Anterior cingulate cortex (tissue), 58 donors: ENCODE data around the gene EPHA4.
A peak's percentile ranks its signal among the peaks of the same experiment; 100 is the strongest.

Source experiments
- DNase-seq, 58 donors: peaks; one replicate each; lab custom pipeline; 2025; lab: John Stamatoyannopoulos, UW

EPHA4 gene

GRCh38 chr2:221482666-221483455 lies 89.2 kb downstream of the EPHA4 start:
- DNase-seq, result peak in 2 of 58 donors; percentile 12 to 13

DNA sequence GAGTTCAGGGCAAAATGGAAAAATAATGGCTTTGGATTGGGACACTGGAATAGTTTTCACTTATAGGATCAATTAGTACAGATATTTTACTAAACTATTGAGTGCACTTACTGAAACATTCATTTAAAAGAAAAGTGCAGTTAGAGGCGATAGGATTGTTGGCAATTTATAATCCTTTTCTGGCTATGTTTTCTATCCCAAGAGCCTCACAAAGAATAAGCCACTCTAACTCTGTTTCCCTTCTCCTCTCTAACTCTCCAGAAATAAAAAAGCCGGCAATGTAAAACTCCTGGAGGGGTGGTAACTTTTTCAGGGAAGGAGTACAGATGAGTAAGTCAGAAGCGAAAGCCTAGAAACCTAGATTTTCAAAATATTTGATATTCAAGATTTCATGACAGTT lies 91.3 kb downstream of the EPHA4 start:
- DNase-seq, result no peak

DNA sequence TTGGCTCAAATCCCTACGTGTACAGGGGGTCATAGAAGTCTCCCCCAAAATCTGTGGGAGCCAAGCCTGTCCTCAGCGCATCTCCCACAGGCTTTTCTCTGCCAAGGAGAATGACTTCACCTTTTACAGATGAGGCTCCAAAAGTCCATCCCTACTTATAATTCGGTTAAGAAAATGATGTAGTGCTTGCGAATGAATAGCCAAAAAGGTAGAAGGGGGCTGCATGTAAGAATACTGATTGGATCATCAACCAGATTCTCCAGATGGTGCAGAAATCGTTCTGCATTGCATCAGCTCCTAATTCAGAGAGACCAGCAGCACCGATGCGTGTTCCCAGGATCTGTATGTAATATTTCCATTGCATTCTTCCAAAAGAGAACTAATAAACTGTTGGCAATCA lies 91.9 kb downstream of the EPHA4 start:
- DNase-seq, result no peak

GRCh38 chr2:221478485-221478863 lies 93.6 kb downstream of the EPHA4 start:
- DNase-seq, result peak in 2 of 58 donors; percentile 26

DNA sequence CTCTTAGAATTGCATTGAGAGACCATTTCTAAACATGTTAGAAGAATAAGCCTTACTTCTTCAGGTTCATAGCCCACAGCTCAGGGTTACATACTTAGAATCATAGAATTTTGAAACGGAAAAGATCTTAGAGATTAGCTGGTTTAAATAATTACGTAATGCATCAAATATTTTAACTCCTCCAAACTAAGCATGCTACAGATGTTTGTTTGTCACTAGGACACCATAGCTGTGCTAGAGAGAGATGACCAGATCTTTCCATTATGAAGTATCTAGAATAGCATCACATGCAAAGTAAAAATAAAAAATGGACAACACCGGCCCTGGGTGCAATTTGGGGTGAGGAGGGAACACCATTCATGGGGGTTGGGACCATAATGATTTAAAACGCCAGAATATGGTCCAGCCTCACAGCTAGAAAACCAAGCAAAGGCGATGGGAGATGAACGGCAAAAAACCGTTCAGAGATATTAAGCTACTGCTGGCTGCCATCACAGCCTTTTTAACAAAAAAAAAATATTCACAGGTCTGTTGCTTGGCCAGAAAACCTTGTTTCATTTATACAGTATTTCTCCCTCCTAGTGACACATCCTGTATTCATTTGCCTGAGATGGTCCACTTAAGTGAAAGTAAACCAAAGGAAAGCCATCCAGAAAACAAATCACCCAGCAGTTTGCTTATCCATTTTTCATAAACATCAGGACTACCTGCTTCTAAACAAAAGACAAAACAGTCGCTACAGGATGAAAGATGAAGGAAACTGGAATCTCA lies 94.2 kb downstream of the EPHA4 start:
- no peak for DNase-seq

GRCh38 chr2:221476195-221476594 lies 95.9 kb downstream of the EPHA4 start:
- no peak for DNase-seq

DNA sequence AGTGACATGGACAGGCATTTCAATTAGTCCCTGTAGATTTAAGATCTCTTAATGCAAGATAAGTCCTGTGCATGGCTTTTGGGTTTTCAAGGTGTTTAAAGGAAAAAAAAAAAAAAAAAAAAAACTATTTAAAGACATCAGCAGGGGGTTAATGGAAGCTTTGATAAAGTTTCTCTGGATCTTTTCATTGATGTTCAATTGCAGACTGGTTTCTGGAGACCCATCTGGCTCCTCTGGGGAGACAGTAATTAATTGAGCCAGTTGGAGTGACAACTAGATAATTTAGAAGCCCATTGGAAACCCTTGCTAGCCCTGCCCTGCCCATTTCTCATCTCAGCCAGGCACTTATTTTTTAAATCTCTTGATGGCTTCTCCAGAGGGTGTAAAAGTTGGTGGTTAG lies 98.7 kb downstream of the EPHA4 start:
- no peak for DNase-seq

GRCh38 chr2:221468317-221468716 lies 103.8 kb downstream of the EPHA4 start:
- DNase-seq, result no peak

DNA sequence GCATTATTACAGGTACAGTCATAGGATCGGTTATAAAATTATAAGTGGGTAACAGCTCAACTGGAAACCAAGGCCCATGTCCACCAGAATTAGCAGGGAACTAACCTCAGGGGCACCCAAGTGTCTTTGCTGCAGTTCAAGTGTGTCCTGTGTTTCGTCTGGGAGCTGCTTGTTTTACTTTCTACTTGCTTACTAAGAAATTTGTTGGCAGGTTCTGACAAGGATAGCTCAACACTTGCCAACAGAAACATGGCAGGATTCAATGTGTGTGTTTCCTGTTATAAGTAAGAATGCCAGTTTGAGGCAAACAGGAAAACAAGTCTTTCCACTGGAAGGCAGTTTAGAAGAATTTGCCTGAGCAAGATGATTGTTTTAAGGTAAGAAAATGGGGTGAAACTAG lies 104.5 kb downstream of the EPHA4 start:
- peak in 1 of 58 donors; percentile 30 for DNase-seq

- no peak for DNase-seq
These were observed 105.4 kb downstream of the EPHA4 start for GRCh38 chr2:221466744-221467143.

DNA sequence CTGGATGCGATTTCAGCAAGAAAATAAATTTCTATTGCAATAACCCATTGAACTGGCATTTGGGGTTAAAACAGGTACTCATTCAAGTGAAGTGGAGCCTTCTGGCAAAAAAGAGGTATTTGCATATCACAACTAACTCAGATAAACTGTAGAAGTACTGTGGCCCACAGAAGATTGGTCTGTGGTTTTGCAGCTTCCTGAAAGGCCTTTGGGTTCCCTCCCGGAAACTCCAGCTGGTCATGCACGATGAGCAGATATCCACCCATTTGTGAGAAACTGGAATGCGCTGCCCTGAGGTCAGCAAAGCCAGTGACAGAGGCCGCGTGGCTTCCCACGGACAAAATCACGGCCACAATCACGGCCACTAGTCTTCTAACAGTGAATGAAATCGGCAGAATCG lies 106.3 kb downstream of the EPHA4 start:
- no peak for DNase-seq

DNA sequence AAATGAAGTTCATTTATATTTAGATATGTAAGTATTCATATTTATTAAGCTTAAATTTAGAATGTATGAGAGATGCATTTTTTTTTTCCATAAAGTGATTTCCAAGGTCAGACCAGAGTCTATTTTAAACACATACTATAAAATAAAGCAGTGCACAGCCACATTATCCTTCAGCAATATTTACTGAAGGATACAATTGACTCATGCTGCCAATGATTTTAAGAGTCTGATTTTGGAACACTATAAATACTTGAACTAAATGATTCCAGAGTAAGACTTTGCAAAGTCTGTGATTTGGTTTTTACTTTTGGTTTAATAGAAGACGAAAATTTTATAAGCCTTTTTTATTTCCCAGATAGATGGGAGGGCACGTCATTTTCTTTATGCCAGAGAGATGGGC lies 107.1 kb downstream of the EPHA4 start:
- no peak for DNase-seq

DNA sequence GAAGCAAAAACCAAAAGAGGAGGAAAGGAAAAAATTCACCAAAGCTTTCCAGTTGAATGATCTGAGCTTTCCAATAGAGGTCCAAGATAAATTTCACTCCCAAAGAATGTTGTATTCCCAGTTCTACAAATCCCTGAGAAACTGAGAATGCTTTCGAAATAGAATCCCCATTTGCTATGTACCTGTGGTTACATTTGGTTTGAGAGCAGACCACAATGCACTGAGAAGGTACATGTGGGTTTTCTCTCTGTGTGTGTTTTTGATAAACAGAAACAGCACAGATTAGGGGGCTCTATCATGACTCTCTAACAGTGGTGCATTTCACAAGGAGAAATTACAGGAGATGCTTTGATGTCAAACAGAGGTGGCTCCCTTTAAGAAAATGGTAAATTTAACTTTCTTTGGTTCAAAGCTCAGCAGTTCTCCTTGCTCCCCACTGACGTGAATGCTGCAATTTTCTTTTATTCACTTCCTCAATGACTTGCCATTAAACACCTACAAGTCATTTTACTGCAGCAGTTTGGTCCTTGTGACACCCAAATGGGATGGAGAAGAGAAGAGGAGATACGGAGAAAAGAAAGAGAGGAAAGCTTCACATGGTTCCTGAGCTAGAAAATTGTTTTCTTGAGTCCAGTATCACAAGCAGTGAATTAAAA lies 108.7 kb downstream of the EPHA4 start:
- no peak for DNase-seq

- DNase-seq, result no peak
These were observed 110.2 kb downstream of the EPHA4 start for GRCh38 chr2:221461901-221462300.

DNA sequence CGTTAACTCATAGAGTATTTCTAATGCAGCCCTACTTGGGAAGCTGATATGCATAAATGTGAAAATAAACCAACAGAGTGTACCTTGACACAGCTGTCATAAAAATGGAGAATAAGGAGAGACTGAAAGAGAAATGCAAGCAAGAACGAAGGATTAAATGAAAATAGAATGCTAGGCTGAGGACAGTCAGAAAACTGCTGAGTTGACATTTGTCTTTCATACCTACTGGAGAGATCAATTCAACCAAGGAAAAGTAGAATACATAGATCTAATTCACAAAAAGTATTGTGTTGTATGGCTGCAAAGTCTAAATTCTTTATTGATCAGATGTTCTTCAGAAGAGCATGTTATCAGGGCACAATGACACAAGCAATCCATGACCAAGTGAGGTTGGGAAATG lies 112.0 kb downstream of the EPHA4 start:
- DNase-seq, result no peak

DNA sequence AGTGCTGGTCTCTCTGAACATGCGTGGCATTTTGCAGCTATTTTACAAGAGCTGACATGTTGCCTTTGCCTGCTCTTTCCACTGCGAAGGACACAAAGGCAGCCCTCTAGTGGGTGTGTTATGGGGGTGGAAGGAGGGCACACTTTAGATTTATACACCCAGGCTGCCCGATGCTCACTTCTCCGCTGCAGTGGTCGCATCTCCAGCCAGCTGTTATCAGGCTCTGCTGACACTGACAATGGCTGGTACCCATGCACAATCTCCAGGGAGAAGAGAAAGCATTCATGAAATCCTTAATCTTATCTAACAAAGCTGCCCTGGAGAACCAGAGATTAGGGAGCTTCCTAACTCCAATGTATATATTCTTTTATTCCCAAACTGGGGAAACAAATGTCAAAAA lies 113.5 kb downstream of the EPHA4 start:
- no peak for DNase-seq

DNA sequence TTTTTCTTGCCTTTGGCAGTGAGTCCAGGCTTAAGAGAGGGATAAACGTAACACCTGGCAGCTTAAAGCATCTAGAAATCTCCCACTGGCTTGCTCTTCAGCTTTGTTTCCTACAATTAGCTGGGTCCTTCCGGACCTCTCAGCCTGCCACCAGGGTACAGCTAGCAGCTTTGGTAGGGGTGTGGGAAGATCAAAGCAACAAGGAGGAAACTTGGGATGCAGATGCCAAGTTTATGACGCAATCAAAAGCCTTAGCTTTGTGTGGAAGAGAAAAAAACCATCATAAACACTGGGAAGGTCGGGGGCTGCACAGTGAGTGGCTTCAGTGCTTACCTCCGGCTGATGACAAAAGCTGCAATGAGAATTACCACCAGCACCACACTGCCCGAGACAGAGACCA lies 116.9 kb downstream of the EPHA4 start:
- no peak for DNase-seq

GRCh38 chr2:221454459-221455105 lies 117.5 kb downstream of the EPHA4 start:
- DNase-seq, result no peak

DNA sequence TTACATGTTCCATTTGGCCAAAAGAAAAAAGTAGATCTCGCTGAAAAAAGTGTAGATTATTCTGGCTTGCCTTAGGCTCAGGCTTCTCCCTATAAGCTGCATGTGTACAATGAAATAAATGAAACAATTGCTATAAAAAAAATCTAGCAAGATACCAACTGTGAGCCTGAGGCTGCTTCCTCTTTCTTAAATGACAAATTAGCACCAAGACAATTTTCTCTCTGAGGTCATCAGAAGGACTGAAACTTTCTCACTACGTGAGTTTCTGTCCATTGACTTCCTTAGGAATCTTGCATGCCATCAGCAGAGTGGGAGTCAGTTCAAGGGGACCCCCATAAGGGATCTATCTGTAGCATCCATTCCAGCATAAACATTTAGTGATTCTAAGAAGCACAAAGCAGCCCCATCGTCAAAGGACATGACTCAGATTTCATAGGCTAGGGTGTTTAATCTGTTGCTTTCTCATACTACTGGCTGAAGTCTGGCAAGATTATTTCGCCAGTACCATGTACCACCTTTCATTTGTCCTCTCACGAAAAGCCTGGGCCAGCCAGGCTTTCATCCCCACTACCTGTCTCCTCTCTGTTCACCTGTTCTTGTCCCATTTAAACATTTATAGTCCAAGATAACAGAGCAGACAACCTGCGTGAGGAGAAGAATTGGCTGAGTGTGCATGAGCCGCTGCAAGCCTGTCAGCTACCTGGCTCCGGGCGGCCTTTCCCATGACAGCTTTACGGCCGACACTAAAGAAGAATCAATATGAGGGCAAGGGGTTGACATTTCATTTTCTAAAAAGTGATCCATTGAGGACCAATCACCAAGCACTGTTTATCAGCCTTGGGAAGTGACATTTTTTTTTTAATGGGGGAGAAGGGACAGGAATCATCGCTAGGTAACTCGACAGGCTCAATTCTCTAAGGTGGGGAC lies 120.0 kb downstream of the EPHA4 start:
- DNase-seq, result no peak

DNA sequence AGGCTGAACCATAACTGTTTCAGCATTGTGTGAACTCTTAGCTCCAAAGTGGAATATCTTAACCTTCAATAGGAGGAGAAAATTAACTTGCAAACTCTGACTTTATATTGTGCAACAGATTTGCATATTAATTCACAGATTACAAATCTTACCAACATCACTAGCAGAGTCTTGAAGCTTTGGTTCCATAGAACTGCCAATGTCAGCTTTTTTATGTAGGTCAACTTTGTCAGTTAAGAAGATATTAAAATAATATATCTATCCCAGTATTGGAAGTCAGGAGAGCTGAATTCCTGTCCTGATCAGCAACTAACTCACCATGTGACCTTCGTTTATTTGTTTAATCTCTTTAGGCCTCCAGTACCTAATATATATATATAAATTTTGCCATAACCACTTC lies 121.8 kb downstream of the EPHA4 start:
- DNase-seq, result no peak
